Hepatocyte (in vitro differentiated cells): Measurements from ENCODE around the gene TWNK. TPM values are rescaled to one million over a fixed set of nuclear protein-coding genes. Genes with fewer than 3 reads are reported as not detected.

Experiments
- DNase-seq: peaks from one replicate; pipeline ENCODE4 v3.0.0-alpha.2; 2016; ENCODE audit warnings: low spot score
- H2AFZ ChIP-seq: fragments of 200-600 bp; sonication (generic); 2 replicates; pipeline ENCODE4 v1.6.0; 2016; ENCODE audit warnings: antibody characterized with exemption, mild to moderate bottlenecking
- H3K27ac ChIP-seq: fragments of 200-600 bp; sonication (generic); 2 replicates; pipeline ENCODE4 v1.5.1; 2016; ENCODE audit warnings: mild to moderate bottlenecking
- H3K27me3 ChIP-seq: fragments of 200-600 bp; sonication (generic); 2 replicates; pipeline ENCODE4 v1.6.1; 2016
- H3K36me3 ChIP-seq: fragments of 200-600 bp; sonication (generic); replicated peaks from 2 replicates; pipeline ENCODE4 v1.5.1; 2016; ENCODE audit warnings: low read depth; ENCODE audit not compliant: insufficient read depth
- H3K4me1 ChIP-seq: fragments of 200-600 bp; sonication (generic); 2 replicates; pipeline ENCODE4 v1.5.1; 2016; ENCODE audit warnings: mild to moderate bottlenecking, moderate library complexity; ENCODE audit not compliant: insufficient read depth
- H3K4me2 ChIP-seq: fragments of 200-600 bp; sonication (generic); 2 replicates; pipeline ENCODE4 v1.6.0; 2016
- H3K4me3 ChIP-seq: fragments of 200-600 bp; sonication (generic); 2 replicates; pipeline ENCODE4 v1.5.1; 2016; ENCODE audit warnings: mild to moderate bottlenecking
- H3K79me2 ChIP-seq: fragments of 200-600 bp; sonication (generic); 2 replicates; pipeline ENCODE4 v1.6.0; 2017; ENCODE audit warnings: mild to moderate bottlenecking
- H3K9me2 ChIP-seq: fragments of 200-600 bp; sonication (generic); replicated peaks from 2 replicates; pipeline ENCODE4 v1.6.0; 2017; ENCODE audit warnings: mild to moderate bottlenecking; ENCODE audit not compliant: insufficient read depth
- H3K9me3 ChIP-seq: fragments of 200-600 bp; sonication (generic); 2 replicates; pipeline ENCODE4 v1.5.1; 2016; ENCODE audit warnings: low read depth, mild to moderate bottlenecking
- H4K20me1 ChIP-seq: fragments of 200-600 bp; sonication (generic); 2 replicates; pipeline ENCODE4 v1.6.0; 2016; ENCODE audit warnings: mild to moderate bottlenecking; ENCODE audit not compliant: insufficient read depth, poor library complexity, severe bottlenecking
- CTCF ChIP-seq: fragments of 200-600 bp; sonication (generic); IDR thresholded peaks from 2 replicates; pipeline ENCODE4 v1.5.1; 2016; ENCODE audit warnings: antibody characterized with exemption, mild to moderate bottlenecking; ENCODE audit not compliant: poor library complexity
- EZH2 ChIP-seq: fragments of 200-600 bp; sonication (generic); IDR thresholded peaks from 2 replicates; pipeline ENCODE4 v1.6.1; 2016; ENCODE audit warnings: antibody characterized with exemption, mild to moderate bottlenecking, borderline replicate concordance
- EZH2phosphoT487 ChIP-seq: fragments of 200-600 bp; sonication (generic); IDR thresholded peaks from one replicate; pipeline ENCODE4 v1.6.1; 2018; ENCODE audit warnings: antibody characterized with exemption, mild to moderate bottlenecking, low read depth, moderate library complexity; ENCODE audit not compliant: unreplicated experiment, severe bottlenecking
- WGBS: methylation state at CpG from one replicate; pipeline ENCODE4 v1.1.6; 2016; ENCODE audit warnings: low lambda C conversion rate; ENCODE audit errors: missing lambda C conversion rate; 5-methylcytosine and 5-hydroxymethylcytosine counted together
- polyA plus RNA-seq: library from polyadenylated mRNA; unstranded; fragments of >200 nt; fragmentation: Nextera tagmentation; extraction: Ambion mirVana; gene quantifications from 2 replicates; pipeline ENCODE4 v1.2.1, GENCODE V29; 2016
- total RNA-seq: library from RNA; depleted of rRNA; stranded (reverse); fragments of >200 nt; gene quantifications from 2 replicates; pipeline ENCODE4 v1.2.3, GENCODE V29; 2014

TWNK gene
- total and polyA plus RNA-seq, 2 experiments from 2014 or later = 4.0 to 5.0 TPM

GRCh38 chr10:100984672-100985177 is 2.6 kb upstream of the TWNK start:
- 94% methylated on average over 2 of the region's 2 CpGs for WGBS
- no peak for DNase-seq
- H4K20me1 ChIP-seq = no peaks in the 10 kb centered on the region
- no peaks in the 10 kb centered on the region for H3K36me3 ChIP-seq
- peak overlapping the region; percentile 27 for H3K27ac ChIP-seq
- H3K79me2 ChIP-seq = peaks cover 34% of the 10 kb centered on the region
- H2AFZ ChIP-seq = no peak overlapping the region
- no peak overlapping the region for H3K4me2 ChIP-seq
- H3K9me2 ChIP-seq = no peaks in the 10 kb centered on the region
- no peak overlapping the region for H3K4me3 ChIP-seq
- no peaks in the 10 kb centered on the region for H3K27me3 ChIP-seq
- peaks cover 14% of the 10 kb centered on the region for H3K4me1 ChIP-seq
- H3K9me3 ChIP-seq = no peaks in the 10 kb centered on the region
- no peak for TF ChIP-seq EZH2phosphoT487
- TF ChIP-seq CTCF = no peak
- TF ChIP-seq EZH2 = no peak

GRCh38 chr10:100985336-100985735 is 2.0 kb upstream of the TWNK start:
- no peaks in the 10 kb centered on the region for H3K9me3 ChIP-seq
- no peaks in the 10 kb centered on the region for H3K9me2 ChIP-seq
- WGBS = 78% methylated on average over 5 of the region's 5 CpGs
- no peaks in the 10 kb centered on the region for H3K36me3 ChIP-seq
- no peaks in the 10 kb centered on the region for H4K20me1 ChIP-seq
- no peak overlapping the region for H2AFZ ChIP-seq
- H3K79me2 ChIP-seq = peaks cover 37% of the 10 kb centered on the region
- DNase-seq = no peak
- H3K27ac ChIP-seq = peak overlapping the region; percentile 27
- H3K4me2 ChIP-seq = no peak overlapping the region
- no peaks in the 10 kb centered on the region for H3K27me3 ChIP-seq
- no peak for TF ChIP-seq EZH2
- TF ChIP-seq EZH2phosphoT487 = no peak
- TF ChIP-seq CTCF = no peak
- H3K4me3 ChIP-seq = no peak overlapping the region
- peaks cover 14% of the 10 kb centered on the region for H3K4me1 ChIP-seq

DNA sequence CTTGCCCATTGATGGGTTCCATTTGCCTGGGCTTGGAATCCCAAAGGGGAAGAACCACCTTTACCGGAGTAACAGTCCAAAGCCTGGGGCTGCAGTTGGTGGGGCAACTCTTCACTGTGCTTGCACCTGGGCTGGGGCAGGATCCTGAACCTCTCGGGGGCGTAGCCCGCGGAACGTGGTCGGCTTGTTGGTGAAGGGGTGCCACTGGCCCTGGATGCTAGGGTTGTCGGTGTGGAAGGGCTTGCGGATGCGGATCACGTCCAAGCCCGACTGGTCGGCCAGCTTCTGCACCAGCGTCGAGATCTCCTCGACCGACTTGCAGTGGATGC is 756 bp upstream of the TWNK start:
- Histone ChIP-seq H3K9me2 (no peaks in the 10 kb centered on the region), H3K4me3 (peak overlapping the region; percentile 91), H3K79me2 (peaks cover 37% of the 10 kb centered on the region), H3K4me2 (peak overlapping the region; percentile 98), H2AFZ (peak overlapping the region; percentile 95), H3K27ac (peak overlapping the region; percentile 87), H3K36me3 (no peaks in the 10 kb centered on the region), H3K4me1 (peaks cover 14% of the 10 kb centered on the region), H4K20me1 (no peaks in the 10 kb centered on the region), H3K27me3 (no peaks in the 10 kb centered on the region), H3K9me3 (no peaks in the 10 kb centered on the region)
- no peak for DNase-seq
- TF ChIP-seq EZH2 (no peak), CTCF (no peak), EZH2phosphoT487 (no peak)
- WGBS = 22% methylated on average over 17 of the region's 17 CpGs

- 4% methylated on average over 14 of the region's 15 CpGs for WGBS
- TF ChIP-seq EZH2phosphoT487 = no peak
- no peak for TF ChIP-seq CTCF
- no peak for TF ChIP-seq EZH2
- Histone ChIP-seq H3K4me2 (peak overlapping the region; percentile 98), H3K4me3 (peak overlapping the region; percentile 91), H2AFZ (peak overlapping the region; percentile 95), H3K79me2 (peaks cover 37% of the 10 kb centered on the region), H3K27ac (peak overlapping the region; percentile 87), H3K9me2 (no peaks in the 10 kb centered on the region), H3K4me1 (peaks cover 14% of the 10 kb centered on the region), H3K36me3 (no peaks in the 10 kb centered on the region), H3K9me3 (no peaks in the 10 kb centered on the region), H4K20me1 (no peaks in the 10 kb centered on the region), H3K27me3 (no peaks in the 10 kb centered on the region)
- DNase-seq = no peak
Measured at GRCh38 chr10:100987685-100988049, 324 bp downstream of the TWNK start.
